GM12801 (cell line): ENCODE results near the gene GARNL3.

ENCODE experiments used
- TF ChIP-seq, protein P1 (sequence below): IDR thresholded peaks from one replicate; pipeline ENCODE4 v1.5.1; 2011; ENCODE audit warnings: control low read depth; ENCODE audit not compliant: insufficient read length; ENCODE audit errors: extremely low read depth

Gene GARNL3

GRCh38 chr9:127280880-127281660 lies 16.5 kb downstream of the GARNL3 start:
- TF ChIP-seq, protein P1, sequence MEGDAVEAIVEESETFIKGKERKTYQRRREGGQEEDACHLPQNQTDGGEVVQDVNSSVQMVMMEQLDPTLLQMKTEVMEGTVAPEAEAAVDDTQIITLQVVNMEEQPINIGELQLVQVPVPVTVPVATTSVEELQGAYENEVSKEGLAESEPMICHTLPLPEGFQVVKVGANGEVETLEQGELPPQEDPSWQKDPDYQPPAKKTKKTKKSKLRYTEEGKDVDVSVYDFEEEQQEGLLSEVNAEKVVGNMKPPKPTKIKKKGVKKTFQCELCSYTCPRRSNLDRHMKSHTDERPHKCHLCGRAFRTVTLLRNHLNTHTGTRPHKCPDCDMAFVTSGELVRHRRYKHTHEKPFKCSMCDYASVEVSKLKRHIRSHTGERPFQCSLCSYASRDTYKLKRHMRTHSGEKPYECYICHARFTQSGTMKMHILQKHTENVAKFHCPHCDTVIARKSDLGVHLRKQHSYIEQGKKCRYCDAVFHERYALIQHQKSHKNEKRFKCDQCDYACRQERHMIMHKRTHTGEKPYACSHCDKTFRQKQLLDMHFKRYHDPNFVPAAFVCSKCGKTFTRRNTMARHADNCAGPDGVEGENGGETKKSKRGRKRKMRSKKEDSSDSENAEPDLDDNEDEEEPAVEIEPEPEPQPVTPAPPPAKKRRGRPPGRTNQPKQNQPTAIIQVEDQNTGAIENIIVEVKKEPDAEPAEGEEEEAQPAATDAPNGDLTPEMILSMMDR, result no peak

GRCh38 chr9:127281891-127282290 lies 17.3 kb downstream of the GARNL3 start:
- TF ChIP-seq, protein P1, result no peak

DNA sequence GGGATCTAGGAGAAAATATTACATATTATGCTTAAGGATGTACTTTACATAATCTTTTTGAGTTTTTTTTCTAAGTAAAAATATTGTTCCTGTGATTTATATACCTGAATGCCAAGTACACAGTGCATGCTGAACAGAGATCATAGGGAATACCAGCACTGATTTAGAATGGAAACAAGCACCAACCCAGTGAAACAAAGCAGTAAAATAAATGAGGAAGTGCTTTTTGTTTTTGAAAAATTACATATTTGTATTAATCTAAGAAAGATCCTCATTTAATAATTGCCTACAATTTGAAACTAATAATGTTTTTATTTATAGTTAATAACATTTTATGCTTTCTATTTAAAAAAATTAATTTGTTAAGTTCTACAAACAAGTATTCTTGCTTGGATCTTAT lies 18.0 kb downstream of the GARNL3 start:
- TF ChIP-seq, protein P1, result no peak

- TF ChIP-seq, protein P1, result no peak
Observed at GRCh38 chr9:127283135-127283534, 18.6 kb downstream of the GARNL3 start.

GRCh38 chr9:127283917-127284497 lies 19.4 kb downstream of the GARNL3 start:
- TF ChIP-seq, protein P1, result no peak

DNA sequence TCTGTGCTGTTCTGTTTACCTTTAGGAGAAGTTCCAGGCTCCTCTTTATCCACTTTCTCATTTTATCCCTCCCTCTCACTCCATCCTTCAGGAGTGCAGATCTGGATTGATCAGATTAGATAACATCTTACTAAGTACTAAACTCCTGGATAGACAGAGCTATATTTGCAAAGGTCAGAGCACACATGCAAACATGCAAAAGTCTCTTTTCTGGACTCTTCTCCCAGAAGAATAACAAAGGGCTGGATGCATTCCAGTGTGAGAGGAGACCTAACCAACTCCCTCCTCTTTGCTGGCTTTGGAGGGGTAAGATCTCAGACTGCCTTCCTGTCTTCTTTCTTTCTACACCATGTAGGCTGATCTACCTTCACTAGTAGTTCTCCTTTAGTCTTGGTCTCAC lies 21.4 kb downstream of the GARNL3 start:
- TF ChIP-seq, protein P1, result no peak

DNA sequence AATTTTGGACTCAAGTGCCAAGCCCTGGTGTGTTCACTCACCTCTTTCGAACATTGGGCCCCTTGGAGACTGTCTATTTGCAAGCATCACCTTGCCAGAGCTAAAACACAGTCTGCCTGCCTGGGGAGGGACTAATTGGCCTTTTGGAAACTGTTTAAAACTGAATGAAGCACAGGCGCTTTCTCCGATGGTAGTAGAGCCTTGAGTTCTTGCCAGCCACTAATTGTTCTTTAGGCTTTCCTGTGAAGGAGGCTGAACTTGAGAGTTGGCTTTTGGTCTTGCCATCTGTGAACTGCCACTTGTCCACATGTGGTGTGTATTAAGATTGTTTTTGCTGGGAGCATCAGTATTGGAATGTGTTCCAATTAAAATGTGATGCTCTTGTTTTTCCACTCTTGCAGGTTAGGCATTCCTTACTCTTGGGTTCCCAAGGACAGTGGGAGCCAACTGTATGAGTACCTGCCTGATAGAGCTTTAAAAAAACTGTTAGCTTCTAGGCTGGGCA lies 26.0 kb downstream of the GARNL3 start:
- TF ChIP-seq, protein P1, result no peak
